T-helper 1 cell treated with Interleukin-12 subunit alpha and Interleukin-12 subunit beta and Interleukin-4 antibody, amounts not matched to agents 30 μg/mL and 1 μg/mL, for 36 hours (primary cell): ENCODE measurements around the gene FOSB.
A peak's percentile ranks its signal among the peaks of the same experiment; 100 is the strongest.

Experiments
- H3K27ac Mint-ChIP-seq: one replicate; pipeline ENCODE4 v1.8.0; 2021; ENCODE audit warnings: mild to moderate bottlenecking, mixed read lengths
- H3K27me3 Mint-ChIP-seq: one replicate; pipeline ENCODE4 v1.8.0; 2021; ENCODE audit warnings: low read depth, mixed read lengths
- H3K36me3 Mint-ChIP-seq: one replicate; pipeline ENCODE4 v1.8.0; 2021; ENCODE audit warnings: low read depth, mixed read lengths
- H3K4me1 Mint-ChIP-seq: one replicate; pipeline ENCODE4 v1.8.0; 2021; ENCODE audit warnings: low read depth, mixed read lengths
- H3K4me3 Mint-ChIP-seq: one replicate; pipeline ENCODE4 v1.8.0; 2021; ENCODE audit warnings: mild to moderate bottlenecking, moderate library complexity, mixed read lengths
- H3K9me3 Mint-ChIP-seq: one replicate; pipeline ENCODE4 v1.8.0; 2021; ENCODE audit warnings: mixed read lengths

FOSB gene

GRCh38 chr19:45477186-45477585, 9.4 kb downstream of the FOSB start:
- Mint-ChIP-seq H3K4me1 (peaks cover 29% of the 10 kb centered on the region), H3K36me3 (peaks cover 2% of the 10 kb centered on the region), H3K27me3 (peaks cover 47% of the 10 kb centered on the region), H3K27ac (peak overlapping the region; percentile 74), H3K9me3 (no peaks in the 10 kb centered on the region), H3K4me3 (peak overlapping the region; percentile 61)

GRCh38 chr19:45477713-45478453, 10.1 kb downstream of the FOSB start:
- Mint-ChIP-seq H3K9me3 (no peaks in the 10 kb centered on the region), H3K27ac (peak overlapping the region; percentile 94), H3K4me1 (peaks cover 26% of the 10 kb centered on the region), H3K27me3 (peaks cover 40% of the 10 kb centered on the region), H3K36me3 (peaks cover under 1% of the 10 kb centered on the region), H3K4me3 (peak overlapping the region; percentile 69)

DNA sequence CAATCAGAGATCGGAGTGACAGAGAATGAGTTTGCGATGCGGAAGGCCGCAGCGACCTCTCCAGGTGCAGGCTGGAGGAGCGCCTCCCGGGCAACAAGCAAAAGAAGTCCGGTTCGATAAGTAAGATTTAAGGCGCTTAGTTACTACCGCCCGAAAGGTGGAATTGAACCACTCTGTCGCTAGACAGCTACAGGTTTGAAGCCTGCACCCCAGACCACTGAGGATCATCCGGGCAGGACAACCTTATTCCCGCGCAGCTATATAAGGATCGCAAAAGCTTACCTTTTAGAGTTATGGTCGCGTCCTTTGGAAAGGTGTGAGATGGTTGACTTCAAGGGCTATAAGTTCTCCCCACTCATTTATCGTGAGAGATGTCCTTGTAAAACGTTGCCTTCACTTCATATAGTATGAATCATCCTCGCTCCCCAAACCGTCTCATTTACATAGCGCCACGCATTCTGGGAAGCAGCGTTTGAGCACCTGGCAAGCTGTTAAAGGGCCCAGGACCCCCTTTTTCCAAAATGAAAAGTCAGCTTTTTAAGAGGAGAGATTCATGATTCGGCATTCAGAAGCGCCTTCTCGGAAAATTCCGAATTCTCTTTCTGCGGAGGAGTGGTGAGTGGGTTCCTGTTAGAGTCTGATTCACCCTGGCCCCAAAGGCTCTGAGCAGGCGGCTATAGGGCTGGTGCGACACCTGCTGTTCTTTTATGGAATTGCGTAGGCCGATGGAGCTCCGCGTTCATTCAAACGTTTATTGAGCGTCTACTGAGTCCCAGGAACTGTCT, 10.8 kb downstream of the FOSB start:
- Mint-ChIP-seq H3K9me3 (no peaks in the 10 kb centered on the region), H3K4me3 (peak overlapping the region; percentile 69), H3K36me3 (no peaks in the 10 kb centered on the region), H3K27me3 (peaks cover 33% of the 10 kb centered on the region), H3K4me1 (peaks cover 26% of the 10 kb centered on the region), H3K27ac (peak overlapping the region; percentile 94)

GRCh38 chr19:45483033-45483432, 15.2 kb downstream of the FOSB start:
- Mint-ChIP-seq H3K4me3 (no peak overlapping the region), H3K9me3 (no peaks in the 10 kb centered on the region), H3K36me3 (no peaks in the 10 kb centered on the region), H3K27me3 (peaks cover 4% of the 10 kb centered on the region), H3K4me1 (peaks cover 22% of the 10 kb centered on the region), H3K27ac (no peak overlapping the region)

DNA sequence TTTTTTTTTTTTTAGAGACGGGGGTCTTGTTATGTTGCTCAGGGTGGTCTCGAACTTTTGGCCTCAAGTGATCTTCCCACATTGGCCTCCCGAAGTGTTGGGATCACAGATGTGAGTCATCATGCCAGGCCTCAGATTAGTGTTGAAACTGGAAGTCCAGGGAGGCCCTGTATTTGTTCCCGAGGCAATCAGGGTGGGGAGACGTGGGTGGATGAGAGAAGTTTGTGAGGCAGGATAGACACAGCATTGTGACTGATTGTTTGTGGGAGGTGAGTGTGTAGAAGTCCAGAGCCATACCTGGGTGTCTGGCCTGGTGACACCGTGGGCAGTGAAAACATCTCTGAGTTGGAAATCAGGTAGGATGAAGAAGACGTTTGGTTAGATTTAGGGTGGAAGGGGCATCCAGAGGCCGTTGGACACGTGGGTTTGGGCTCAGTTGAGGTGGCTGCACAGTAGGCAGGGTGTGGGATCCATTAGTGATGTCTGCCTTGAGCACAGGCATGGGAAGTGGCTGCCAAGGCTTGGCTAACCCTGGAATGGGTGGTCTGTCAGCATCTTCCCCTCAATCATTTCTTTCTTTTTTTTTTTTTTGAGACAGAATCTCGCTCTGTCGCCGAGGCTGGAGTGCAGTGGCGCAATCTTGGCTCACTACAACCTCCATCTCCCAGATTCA, 16.6 kb downstream of the FOSB start:
- Mint-ChIP-seq H3K36me3 (no peaks in the 10 kb centered on the region), H3K9me3 (no peaks in the 10 kb centered on the region), H3K27me3 (peaks cover 4% of the 10 kb centered on the region), H3K27ac (no peak overlapping the region), H3K4me3 (peak overlapping the region; percentile 50), H3K4me1 (peaks cover 14% of the 10 kb centered on the region)

DNA sequence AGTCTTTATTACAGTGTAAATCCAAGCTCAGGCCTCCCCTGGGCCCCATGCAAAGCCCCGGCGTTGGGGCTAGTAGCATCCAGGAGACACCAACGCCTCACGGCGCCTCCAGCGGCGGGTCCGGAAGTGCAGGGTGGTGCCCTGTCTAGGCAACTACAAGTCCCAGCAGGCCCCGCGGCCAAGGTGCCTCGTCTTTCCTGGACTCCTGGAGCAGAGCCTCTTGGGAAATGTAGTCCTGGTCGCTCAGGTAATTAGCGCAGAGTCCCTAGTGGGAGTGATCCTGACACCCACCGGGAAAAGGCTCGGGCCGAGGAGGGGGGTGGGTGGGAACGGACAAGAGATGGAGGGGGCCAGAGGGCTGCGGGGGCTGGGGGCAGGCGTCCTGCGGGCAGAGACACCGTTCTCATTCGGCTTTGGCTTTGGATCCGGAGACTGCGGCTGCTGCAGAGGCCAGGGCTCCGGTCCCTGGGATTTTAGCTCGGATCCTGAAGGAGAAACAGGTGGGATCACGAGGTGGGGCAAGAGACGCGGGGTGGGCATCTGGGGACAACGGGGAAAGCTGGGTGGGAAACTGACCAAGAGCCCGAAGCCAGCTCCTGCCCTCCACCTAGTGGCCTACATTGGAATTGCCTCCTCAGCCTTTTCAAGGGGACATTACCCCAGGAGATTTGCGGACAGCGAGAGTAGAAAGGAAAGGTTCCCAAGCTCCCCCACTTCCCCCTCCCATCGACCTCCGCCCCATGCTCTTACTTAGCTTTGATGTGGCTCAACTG, 17.7 kb downstream of the FOSB start:
- Mint-ChIP-seq H3K4me3 (peak overlapping the region; percentile 89), H3K36me3 (no peaks in the 10 kb centered on the region), H3K27me3 (peaks cover 4% of the 10 kb centered on the region), H3K4me1 (peaks cover 11% of the 10 kb centered on the region), H3K27ac (peak overlapping the region; percentile 81), H3K9me3 (no peaks in the 10 kb centered on the region)

DNA sequence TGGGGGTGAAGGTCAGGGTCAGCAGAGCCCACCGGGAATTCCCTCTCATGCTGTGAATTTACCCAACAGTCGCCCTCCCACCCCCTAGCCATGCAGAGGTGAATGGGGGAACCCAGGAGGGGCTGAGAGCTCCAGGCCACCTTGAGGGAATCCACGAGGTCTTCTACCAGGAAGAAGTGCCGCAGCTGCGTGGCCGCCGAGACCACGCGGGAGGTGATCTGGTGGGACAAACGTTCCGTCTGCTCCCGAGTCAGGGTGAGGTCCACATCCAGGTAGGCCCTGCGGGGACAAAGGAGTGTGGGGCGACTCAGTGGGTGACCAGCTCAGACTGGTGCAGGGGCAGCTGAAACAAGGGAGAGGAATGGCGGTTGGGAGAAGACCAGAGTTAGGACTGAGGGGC, 20.9 kb downstream of the FOSB start:
- Mint-ChIP-seq H3K36me3 (no peaks in the 10 kb centered on the region), H3K9me3 (no peaks in the 10 kb centered on the region), H3K4me3 (no peak overlapping the region), H3K27ac (no peak overlapping the region), H3K27me3 (peaks cover 7% of the 10 kb centered on the region), H3K4me1 (peaks cover 18% of the 10 kb centered on the region)

- H3K4me3 Mint-ChIP-seq = no peak overlapping the region
- no peaks in the 10 kb centered on the region for H3K36me3 Mint-ChIP-seq
- H3K4me1 Mint-ChIP-seq = peaks cover 17% of the 10 kb centered on the region
- H3K27ac Mint-ChIP-seq = no peak overlapping the region
- H3K27me3 Mint-ChIP-seq = peaks cover 7% of the 10 kb centered on the region
- no peaks in the 10 kb centered on the region for H3K9me3 Mint-ChIP-seq
Measured at GRCh38 chr19:45489216-45489855, 21.5 kb downstream of the FOSB start.

- no peak overlapping the region for H3K27ac Mint-ChIP-seq
- H3K4me3 Mint-ChIP-seq = peak overlapping the region; percentile 70
- H3K4me1 Mint-ChIP-seq = peaks cover 14% of the 10 kb centered on the region
- no peaks in the 10 kb centered on the region for H3K9me3 Mint-ChIP-seq
- no peaks in the 10 kb centered on the region for H3K36me3 Mint-ChIP-seq
- H3K27me3 Mint-ChIP-seq = peaks cover 19% of the 10 kb centered on the region
Measured at GRCh38 chr19:45492137-45492626, 24.4 kb downstream of the FOSB start.

GRCh38 chr19:45492627-45493470, 25.1 kb downstream of the FOSB start:
- Mint-ChIP-seq H3K27ac (no peak overlapping the region), H3K4me1 (peaks cover 18% of the 10 kb centered on the region), H3K9me3 (no peaks in the 10 kb centered on the region), H3K27me3 (peaks cover 24% of the 10 kb centered on the region), H3K4me3 (peak overlapping the region; percentile 70), H3K36me3 (no peaks in the 10 kb centered on the region)

- H3K27ac Mint-ChIP-seq = no peak overlapping the region
- no peak overlapping the region for H3K4me3 Mint-ChIP-seq
- no peaks in the 10 kb centered on the region for H3K9me3 Mint-ChIP-seq
- peaks cover 27% of the 10 kb centered on the region for H3K4me1 Mint-ChIP-seq
- H3K27me3 Mint-ChIP-seq = peaks cover 33% of the 10 kb centered on the region
- peaks cover 2% of the 10 kb centered on the region for H3K36me3 Mint-ChIP-seq
Measured at GRCh38 chr19:45494261-45494916, 26.6 kb downstream of the FOSB start.

- no peak overlapping the region for H3K27ac Mint-ChIP-seq
- H3K36me3 Mint-ChIP-seq = peaks cover 4% of the 10 kb centered on the region
- H3K27me3 Mint-ChIP-seq = peaks cover 37% of the 10 kb centered on the region
- no peaks in the 10 kb centered on the region for H3K9me3 Mint-ChIP-seq
- H3K4me1 Mint-ChIP-seq = peaks cover 29% of the 10 kb centered on the region
- peak overlapping the region; percentile 63 for H3K4me3 Mint-ChIP-seq
Measured at GRCh38 chr19:45495178-45495577, 27.4 kb downstream of the FOSB start.
